Stomach (tissue), 9 donors: ENCODE results near the gene OR9Q1. TPM values are rescaled to one million over a fixed set of nuclear protein-coding genes. Genes with fewer than 3 reads are reported as not detected.

Source experiments
- DNase-seq, 2 donors: peaks; one replicate each; pipeline versions ENCODE4 v3.0.0 to v3.0.0-alpha.2; 2013 to 2019
- H3K27ac ChIP-seq, 5 donors: fragments of 200-600 bp in 4 of 5; sonication (generic) in 4 of 5; one replicate each; pipeline ENCODE4 v1.5.1; 2013 to 2019; ENCODE audit warnings: mild to moderate bottlenecking in 1 of 5, moderate library complexity in 1 of 5
- H3K27me3 ChIP-seq, 3 donors: fragments of 200-600 bp; sonication (generic); one replicate each; pipeline ENCODE4 v1.5.1; 2017 to 2019; ENCODE audit warnings: mixed run types in 1 of 3
- H3K36me3 ChIP-seq, 4 donors: fragments of 200-600 bp; sonication (generic); 1 replicate in 3 of 4; 2 replicates in 1 of 4; pipeline ENCODE4 v1.5.1; 2016 to 2019
- H3K4me1 ChIP-seq, 4 donors: fragments of 200-600 bp; sonication (generic); one replicate each; pipeline ENCODE4 v1.5.1; 2016 to 2019
- H3K4me3 ChIP-seq, 4 donors: fragments of 200-600 bp; sonication (generic) in 3 of 4; one replicate each; pipeline ENCODE4 v1.5.1; 2016 to 2019; ENCODE audit warnings: mild to moderate bottlenecking in 1 of 4
- H3K9me3 ChIP-seq, 4 donors: fragments of 200-600 bp; sonication (generic); one replicate each; pipeline ENCODE4 v1.5.1; 2016 to 2019
- EP300 ChIP-seq: sonication (generic); formaldehyde crosslinking; IDR thresholded peaks from one replicate; pipeline ENCODE4 v1.6.1; 2017; ENCODE audit warnings: antibody characterized with exemption
- POLR2A ChIP-seq, 4 donors: fragments of 450-650 bp; IDR thresholded peaks; one replicate each; pipeline ENCODE4 v1.6.1; 2016; ENCODE audit warnings: antibody characterized with exemption in 4 of 4, control low read depth in 2 of 4, mild to moderate bottlenecking in 1 of 4, moderate library complexity in 1 of 4
- POLR2AphosphoS5 ChIP-seq, 3 donors: sonication (generic); formaldehyde crosslinking; IDR thresholded peaks; one replicate each; pipeline ENCODE4 v1.6.1; 2016; ENCODE audit warnings: antibody characterized with exemption in 3 of 3
- WGBS, 5 donors: extraction: QIAGEN DNeasy Blood & Tissue Kit in 3 of 5; methylation state at CpG; one replicate each; pipeline versions ENCODE4 v1.1.5 to v1.1.7; 2013 to 2018; 5-methylcytosine and 5-hydroxymethylcytosine counted together
- intact Hi-C: fragments of 100-400 bp; cut with DNase I; formaldehyde crosslinking; loops from one replicate; pipeline ENCODE4 v1.15.1; 2023; ENCODE audit warnings: low total_unique reads
- polyA plus RNA-seq, 3 donors: library from polyadenylated mRNA; stranded (reverse); fragments of 200-250 nt; gene quantifications; one replicate each; pipeline ENCODE4 v1.2.3, GENCODE V29; 2013
- total RNA-seq, 5 donors: library from RNA; depleted of rRNA; stranded (reverse); fragments of >200 nt; gene quantifications; one replicate each; pipeline versions ENCODE4 v1.1.0 to v1.2.3, GENCODE V29; 2014 to 2016
- TF ChIP-seq, protein P1 (sequence below), 7 experiments: fragments of 450-650 bp in 4 of 7; fragments of 200-600 bp in 3 of 7; sonication (generic) in 3 of 7; IDR thresholded peaks; one replicate each; pipeline ENCODE4 v1.5.1; 2016 to 2019; ENCODE audit warnings: antibody characterized with exemption in 7 of 7, control low read depth in 2 of 7, mild to moderate bottlenecking in 1 of 7
- donor health status: healthy with polysubstance abuse.
- donor health status: Bipolar disorder and iron deficiency.
- donor health status: healthy.

OR9Q1 gene
- total and polyA plus RNA-seq, 8 donors, result not detected

DNA sequence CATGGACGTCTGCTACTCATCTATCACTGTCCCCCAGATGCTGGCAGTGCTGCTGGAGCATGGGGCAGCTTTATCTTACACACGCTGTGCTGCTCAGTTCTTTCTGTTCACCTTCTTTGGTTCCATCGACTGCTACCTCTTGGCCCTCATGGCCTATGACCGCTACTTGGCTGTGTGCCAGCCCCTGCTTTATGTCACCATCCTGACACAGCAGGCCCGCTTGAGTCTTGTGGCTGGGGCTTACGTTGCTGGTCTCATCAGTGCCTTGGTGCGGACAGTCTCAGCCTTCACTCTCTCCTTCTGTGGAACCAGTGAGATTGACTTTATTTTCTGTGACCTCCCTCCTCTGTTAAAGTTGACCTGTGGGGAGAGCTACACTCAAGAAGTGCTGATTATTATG, 156.0 kb downstream of the OR9Q1 start:
- TF ChIP-seq POLR2A (IDR thresholded peaks at IDR 0.05) (no peak), EP300 (no peak), POLR2AphosphoS5 (IDR thresholded peaks at IDR 0.05) (no peak)
- TF ChIP-seq, protein P1, sequence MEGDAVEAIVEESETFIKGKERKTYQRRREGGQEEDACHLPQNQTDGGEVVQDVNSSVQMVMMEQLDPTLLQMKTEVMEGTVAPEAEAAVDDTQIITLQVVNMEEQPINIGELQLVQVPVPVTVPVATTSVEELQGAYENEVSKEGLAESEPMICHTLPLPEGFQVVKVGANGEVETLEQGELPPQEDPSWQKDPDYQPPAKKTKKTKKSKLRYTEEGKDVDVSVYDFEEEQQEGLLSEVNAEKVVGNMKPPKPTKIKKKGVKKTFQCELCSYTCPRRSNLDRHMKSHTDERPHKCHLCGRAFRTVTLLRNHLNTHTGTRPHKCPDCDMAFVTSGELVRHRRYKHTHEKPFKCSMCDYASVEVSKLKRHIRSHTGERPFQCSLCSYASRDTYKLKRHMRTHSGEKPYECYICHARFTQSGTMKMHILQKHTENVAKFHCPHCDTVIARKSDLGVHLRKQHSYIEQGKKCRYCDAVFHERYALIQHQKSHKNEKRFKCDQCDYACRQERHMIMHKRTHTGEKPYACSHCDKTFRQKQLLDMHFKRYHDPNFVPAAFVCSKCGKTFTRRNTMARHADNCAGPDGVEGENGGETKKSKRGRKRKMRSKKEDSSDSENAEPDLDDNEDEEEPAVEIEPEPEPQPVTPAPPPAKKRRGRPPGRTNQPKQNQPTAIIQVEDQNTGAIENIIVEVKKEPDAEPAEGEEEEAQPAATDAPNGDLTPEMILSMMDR (IDR thresholded peaks at IDR 0.05), result no peak
- 57 to 78% (median 68%) methylated on average over 7 of the region's 7 CpGs for WGBS, 5 donors
- DNase-seq, result no peak
- no peaks in the 10 kb centered on the region for H3K9me3 ChIP-seq
- H3K36me3 ChIP-seq, result no peaks in the 10 kb centered on the region
- H3K27ac ChIP-seq, result no peak overlapping the region
- intact Hi-C loops, result no loop called here
- H3K4me1 ChIP-seq, result no peaks in the 10 kb centered on the region
- no peaks in the 10 kb centered on the region for H3K27me3 ChIP-seq
- no peak overlapping the region for H3K4me3 ChIP-seq

DNA sequence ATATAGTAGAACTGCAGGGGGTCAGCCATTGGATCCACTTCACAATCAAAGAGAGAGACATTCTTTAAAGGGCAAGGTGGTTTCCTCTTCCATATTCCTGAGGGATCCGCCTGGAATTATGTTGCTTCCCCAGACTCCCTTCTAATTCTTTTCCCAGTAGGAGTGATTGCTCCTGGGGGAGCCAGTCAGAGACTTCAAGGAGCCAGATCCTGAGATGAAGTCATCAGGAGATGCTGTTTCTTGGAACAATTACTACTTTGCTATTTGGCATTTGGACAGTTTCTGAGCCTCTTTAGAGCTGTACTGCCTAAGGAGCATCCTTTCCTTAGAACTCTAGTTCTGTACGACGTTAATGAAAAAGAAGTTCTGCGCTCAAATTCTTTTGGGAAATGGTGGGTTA, 163.3 kb downstream of the OR9Q1 start:
- 81 to 92% (median 88%) methylated on average over 4 of the region's 4 CpGs for WGBS, 5 donors
- Histone ChIP-seq H3K4me3 (no peak overlapping the region), H3K9me3 (no peaks in the 10 kb centered on the region), H3K36me3 (no peaks in the 10 kb centered on the region), H3K27me3 (no peaks in the 10 kb centered on the region), H3K4me1 (no peaks in the 10 kb centered on the region), H3K27ac (no peak overlapping the region)
- TF ChIP-seq, protein P1 (IDR thresholded peaks at IDR 0.05), result no peak
- no peak for TF ChIP-seq EP300
- TF ChIP-seq POLR2AphosphoS5 (IDR thresholded peaks at IDR 0.05), result no peak
- no peak for TF ChIP-seq POLR2A (IDR thresholded peaks at IDR 0.05)
- no peak for DNase-seq
- intact Hi-C loops, result no loop called here

DNA sequence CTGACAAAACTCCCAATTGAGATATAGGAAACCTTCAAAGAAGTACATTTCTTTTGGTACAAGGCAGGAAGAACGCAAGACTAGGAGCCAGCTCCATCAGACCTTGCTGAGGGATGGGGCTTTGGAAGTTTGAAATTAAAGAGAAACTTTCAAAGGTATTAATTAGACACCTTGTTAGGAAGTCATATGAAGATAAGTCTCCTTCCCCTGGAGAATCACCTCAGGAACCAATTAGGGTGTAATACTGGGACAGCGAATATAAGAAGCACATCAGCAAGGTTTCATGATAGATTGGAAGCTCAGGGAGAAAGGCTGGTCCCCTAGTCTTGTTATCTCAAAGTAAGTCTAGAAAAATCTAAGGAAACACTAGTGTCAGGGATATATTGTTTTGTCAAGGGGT, 165.1 kb downstream of the OR9Q1 start, which contains the start of gene OR9Q2:
Gene OR9Q2 (plus strand): TSS at position 301 of the 400 bp plus-strand sequence. CDS start 1,421 bp downstream, outside the sequence.
- no peak within 1 kb of the TSS for H3K27ac ChIP-seq
- H3K4me3 ChIP-seq, result no peak within 1 kb of the TSS
- 81 to 93% (median 92%) methylated on average over 2 of the region's 2 CpGs for WGBS, 5 donors
- H3K27me3 ChIP-seq, result no peaks in the 10 kb centered on the region
- intact Hi-C loops, result no loop called here
- no peaks in the 10 kb centered on the region for H3K36me3 ChIP-seq
- TF ChIP-seq, protein P1 (IDR thresholded peaks at IDR 0.05), result no peak
- no peak for TF ChIP-seq POLR2A (IDR thresholded peaks at IDR 0.05)
- TF ChIP-seq EP300, result no peak
- no peak for TF ChIP-seq POLR2AphosphoS5 (IDR thresholded peaks at IDR 0.05)
- H3K4me1 ChIP-seq, result no peaks in the 10 kb centered on the region
- DNase-seq, result no peak
- H3K9me3 ChIP-seq, result no peaks in the 10 kb centered on the region

DNA sequence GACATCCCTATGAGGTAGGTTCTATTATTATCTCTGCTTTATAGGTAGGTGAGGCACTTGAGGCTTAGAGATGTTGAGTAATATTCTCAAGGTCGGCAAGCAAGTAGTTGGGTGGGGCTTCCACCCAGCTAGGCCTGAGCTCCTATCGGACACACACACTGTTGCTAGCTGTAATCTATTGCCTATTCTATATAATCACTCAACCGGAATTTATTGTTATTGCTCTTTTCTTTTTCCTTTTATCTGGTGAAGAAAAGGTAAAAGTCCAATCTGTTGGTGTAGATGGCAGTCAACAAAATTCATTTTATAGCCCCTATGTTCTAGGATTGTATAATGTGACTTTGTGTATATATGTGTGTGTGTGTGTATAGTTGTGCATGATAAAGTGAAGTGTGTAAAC, 168.5 kb downstream of the OR9Q1 start:
- Histone ChIP-seq H3K27me3 (no peaks in the 10 kb centered on the region), H3K27ac (no peak overlapping the region), H3K4me3 (no peak overlapping the region), H3K9me3 (peaks cover 0 to 6% (median 2%) of the 10 kb centered on the region in 4 donors), H3K4me1 (no peaks in the 10 kb centered on the region), H3K36me3 (no peaks in the 10 kb centered on the region)
- intact Hi-C loops, result no loop called here
- WGBS, 5 donors, result 52 to 63% (median 53%) methylated on average over 3 of the region's 3 CpGs
- TF ChIP-seq, protein P1 (IDR thresholded peaks at IDR 0.05), result no peak
- TF ChIP-seq POLR2A (IDR thresholded peaks at IDR 0.05) (no peak), EP300 (no peak), POLR2AphosphoS5 (IDR thresholded peaks at IDR 0.05) (no peak)
- peak in 1 of 2 donors; percentile 14 for DNase-seq
